GM19035 (cell line): ENCODE results near the gene TSPAN11.
"Not testable (repeated sequence)": the region's sequence is repeated elsewhere in the genome, so short reads cannot be mapped to it uniquely, and the experiment has no call there.

Source experiments
- ATAC-seq: cut with Tn5 transposase; IDR thresholded peaks from one replicate; pipeline ENCODE4 v1.9.1; 2021; ENCODE audit not compliant: unreplicated experiment

TSPAN11 gene, protein sequence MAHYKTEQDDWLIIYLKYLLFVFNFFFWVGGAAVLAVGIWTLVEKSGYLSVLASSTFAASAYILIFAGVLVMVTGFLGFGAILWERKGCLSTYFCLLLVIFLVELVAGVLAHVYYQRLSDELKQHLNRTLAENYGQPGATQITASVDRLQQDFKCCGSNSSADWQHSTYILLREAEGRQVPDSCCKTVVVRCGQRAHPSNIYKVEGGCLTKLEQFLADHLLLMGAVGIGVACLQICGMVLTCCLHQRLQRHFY

GRCh38 chr12:30926243-30927221 lies at the start of gene TSPAN11:
TSPAN11 (plus strand) TSS chr12:30926748; CDS start chr12:30953992, 27,244 bp downstream.
- no peak for ATAC-seq

GRCh38 chr12:30877105-30877875 lies 49.3 kb upstream of the TSPAN11 start:
- no peak for ATAC-seq

DNA sequence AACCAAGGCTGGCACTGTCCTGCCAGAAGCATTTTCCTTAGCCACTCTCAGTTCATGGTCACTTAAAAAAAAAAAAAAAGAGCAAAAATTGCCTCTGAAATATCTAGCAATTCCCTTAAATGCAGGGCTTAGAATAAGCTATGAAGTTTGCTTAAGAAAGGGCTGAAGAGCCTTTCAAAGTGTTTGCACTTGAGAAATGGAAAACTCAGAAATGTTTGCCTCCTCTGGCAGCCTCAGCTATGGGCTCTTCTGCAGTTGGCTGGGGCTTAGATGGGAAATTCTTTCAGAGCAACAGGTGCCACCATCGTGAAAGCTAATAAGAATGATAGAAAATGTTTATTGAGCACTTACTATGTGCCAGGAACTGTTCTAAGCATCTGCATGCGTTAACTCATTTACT lies 48.5 kb upstream of the TSPAN11 start:
- ATAC-seq: no peak

GRCh38 chr12:30880061-30880460 lies 46.5 kb upstream of the TSPAN11 start:
- no peak for ATAC-seq

- ATAC-seq: no peak
Measured at GRCh38 chr12:30880813-30881212, 45.7 kb upstream of the TSPAN11 start.

- ATAC-seq: no peak
Measured at GRCh38 chr12:30882706-30883105, 43.8 kb upstream of the TSPAN11 start.

- ATAC-seq: no peak
Measured at GRCh38 chr12:30884799-30885198, 41.7 kb upstream of the TSPAN11 start.

GRCh38 chr12:30885321-30885720 lies 41.2 kb upstream of the TSPAN11 start:
- no peak for ATAC-seq

DNA sequence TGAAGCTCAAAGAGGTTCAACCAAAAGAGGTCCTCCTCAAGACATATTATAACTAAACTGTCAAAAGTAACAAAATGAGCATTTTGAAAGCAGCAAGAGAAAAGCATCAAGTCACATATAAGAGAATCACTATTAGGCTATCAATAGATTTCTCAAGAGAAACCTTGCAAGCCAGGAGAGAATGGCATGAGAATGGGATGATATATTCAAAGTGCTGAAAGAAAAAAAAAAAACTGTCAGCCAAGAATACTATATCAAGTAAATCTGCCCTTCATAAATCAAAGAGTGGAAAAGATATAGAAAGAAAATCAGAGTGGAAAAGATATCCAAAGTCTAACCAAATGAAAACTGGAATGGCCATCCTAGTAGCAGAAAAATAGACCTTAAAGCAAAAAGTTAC lies 39.3 kb upstream of the TSPAN11 start:
- ATAC-seq: no peak

DNA sequence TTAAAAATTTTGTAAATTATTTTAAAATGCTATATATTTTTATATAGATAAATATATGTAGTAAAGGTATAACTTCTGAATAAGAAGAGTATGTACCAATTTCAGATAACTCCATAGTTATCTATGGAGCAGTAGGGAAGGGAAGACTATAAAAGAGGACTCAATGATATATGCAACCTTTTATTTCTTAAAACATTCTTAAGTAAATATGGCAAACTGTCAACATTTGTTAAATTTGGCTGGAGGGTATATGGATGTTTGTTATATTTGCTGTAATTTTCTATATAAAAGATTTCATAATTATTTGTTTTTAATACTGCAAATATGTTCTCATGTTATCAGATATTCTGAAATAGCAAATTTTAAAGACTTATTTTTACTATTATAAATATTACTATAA lies 38.3 kb upstream of the TSPAN11 start:
- ATAC-seq: no peak

GRCh38 chr12:30894531-30894930 lies 32.0 kb upstream of the TSPAN11 start:
- not testable (repeated sequence) for ATAC-seq

DNA sequence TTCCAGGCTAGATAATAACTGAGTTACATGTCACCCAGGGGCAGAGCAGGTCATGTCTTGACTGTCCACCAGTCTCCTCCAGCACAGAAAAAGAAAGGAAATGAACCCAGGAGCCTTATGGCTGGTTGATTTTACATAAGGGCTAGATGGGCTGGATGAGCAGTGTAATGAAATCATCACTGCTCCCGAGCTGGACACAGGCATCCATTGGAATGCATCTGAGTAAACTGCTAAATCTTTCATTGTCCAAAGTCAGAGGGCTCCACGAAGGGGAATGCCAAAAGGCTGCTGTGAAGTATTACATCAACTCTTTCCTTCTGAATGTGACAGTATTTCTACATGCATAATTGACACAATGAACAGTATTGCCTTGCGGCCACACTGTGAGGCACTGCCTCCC lies 30.1 kb upstream of the TSPAN11 start:
- no peak for ATAC-seq

DNA sequence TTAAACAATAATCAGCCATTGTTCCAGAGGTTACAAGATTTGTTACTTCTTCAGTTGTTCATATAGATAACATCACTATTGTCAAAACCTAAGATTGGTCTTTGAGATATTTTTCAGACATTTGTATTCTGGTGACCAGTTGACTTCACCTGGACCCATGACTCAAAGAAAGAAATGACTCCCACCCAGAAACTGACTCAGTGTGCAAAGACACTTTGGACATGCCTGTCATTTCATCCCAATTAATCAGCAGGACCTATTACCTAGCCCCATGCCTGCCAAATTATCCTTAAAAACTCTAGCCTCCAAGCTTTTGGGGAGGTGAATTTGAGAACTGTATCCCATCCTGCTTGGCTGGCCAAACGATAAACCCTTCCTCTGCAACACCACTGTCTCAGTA lies 27.7 kb upstream of the TSPAN11 start:
- no peak for ATAC-seq

DNA sequence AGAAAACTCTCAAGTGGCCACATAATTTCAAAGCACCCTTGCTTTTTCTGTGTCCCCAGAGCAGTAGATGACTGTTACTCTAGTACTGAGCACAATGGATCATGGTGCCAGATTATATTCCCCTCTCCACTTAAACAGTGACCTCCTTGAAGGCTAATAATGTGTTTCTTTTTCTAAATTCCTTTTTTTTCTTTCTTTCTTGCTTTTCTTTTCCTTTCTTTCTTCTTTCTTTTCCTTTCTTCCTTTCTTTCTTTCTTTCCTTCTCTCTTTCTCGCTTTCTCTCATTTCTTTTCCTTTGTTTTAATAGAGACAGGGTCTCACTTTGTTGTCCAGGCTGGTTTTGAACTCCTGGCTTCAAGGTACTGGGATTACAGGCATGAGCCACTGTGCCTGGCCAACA lies 26.2 kb upstream of the TSPAN11 start:
- no peak for ATAC-seq

- ATAC-seq: no peak
Measured at GRCh38 chr12:30902001-30902400, 24.5 kb upstream of the TSPAN11 start.

DNA sequence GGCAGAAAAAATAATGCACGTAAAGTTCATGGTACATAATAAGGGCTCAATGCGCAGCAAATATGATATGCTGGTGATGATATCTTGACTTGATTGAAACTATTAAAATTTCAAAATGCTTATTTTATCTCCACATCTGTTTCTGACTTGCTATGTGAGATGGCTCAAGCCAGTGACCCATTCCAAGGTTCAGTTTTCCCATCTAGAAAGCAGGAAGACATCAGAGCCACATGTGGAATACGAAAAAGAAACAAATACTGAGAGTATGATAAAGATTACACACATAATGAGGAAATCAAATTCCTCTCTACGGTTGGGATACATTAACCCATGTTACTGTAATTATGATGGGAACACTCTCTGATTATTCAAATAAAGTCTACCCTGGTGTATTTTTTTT lies 24.0 kb upstream of the TSPAN11 start:
- no peak for ATAC-seq

DNA sequence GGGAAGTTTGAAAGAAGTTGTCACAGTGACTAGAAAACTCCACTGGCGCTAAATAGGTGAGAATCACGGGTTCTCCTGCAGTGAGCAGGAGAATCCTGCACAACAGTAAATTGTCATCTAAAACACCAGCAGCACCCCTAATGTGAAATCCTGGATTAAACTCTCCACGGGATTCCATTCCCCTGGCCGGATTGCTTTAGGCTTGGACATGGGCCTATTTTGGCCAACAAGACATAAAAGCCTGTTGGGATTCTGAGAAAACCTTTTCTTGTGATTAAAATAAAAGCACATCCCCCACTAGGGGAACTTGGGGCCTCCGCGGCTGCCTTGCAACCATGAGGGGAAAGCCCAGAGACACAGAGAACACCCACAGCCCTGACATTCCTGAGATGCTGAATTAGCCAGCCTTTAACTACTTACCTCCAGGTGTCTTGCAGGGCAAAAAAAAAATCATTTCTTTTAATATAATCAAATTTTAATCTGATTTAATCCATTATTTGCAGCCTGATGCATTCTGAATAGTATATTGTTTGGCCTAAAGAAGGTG lies 21.0 kb upstream of the TSPAN11 start:
- no peak for ATAC-seq

DNA sequence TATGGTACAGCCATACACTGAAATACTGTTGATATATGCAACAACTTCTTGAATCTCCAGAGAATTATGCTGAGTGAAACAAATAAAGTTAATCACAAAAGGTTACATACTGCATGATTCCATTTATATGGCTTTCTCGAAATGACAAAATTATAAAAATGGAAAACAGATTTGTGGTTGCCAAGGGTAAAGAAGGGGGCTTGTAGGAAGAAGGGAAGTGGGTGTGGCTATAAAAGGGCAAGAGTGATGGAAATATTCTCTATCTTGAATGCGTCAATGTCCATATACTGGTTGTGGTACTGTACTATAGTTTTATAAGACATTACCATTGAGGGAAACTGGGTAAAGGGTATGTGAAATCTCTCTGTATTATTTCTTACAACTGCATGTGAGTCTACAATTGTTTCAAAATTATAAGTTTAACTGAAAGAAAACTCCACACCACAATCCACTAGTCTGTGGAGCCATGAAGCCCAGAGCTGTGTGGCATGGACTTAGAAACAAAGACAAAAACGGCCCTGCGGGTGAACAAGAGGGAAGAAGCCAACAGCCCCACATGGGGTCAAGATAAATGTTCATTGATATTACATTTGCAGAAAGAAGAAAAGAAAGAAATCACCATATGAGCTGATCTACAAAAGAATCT lies 18.3 kb upstream of the TSPAN11 start:
- ATAC-seq: no peak

DNA sequence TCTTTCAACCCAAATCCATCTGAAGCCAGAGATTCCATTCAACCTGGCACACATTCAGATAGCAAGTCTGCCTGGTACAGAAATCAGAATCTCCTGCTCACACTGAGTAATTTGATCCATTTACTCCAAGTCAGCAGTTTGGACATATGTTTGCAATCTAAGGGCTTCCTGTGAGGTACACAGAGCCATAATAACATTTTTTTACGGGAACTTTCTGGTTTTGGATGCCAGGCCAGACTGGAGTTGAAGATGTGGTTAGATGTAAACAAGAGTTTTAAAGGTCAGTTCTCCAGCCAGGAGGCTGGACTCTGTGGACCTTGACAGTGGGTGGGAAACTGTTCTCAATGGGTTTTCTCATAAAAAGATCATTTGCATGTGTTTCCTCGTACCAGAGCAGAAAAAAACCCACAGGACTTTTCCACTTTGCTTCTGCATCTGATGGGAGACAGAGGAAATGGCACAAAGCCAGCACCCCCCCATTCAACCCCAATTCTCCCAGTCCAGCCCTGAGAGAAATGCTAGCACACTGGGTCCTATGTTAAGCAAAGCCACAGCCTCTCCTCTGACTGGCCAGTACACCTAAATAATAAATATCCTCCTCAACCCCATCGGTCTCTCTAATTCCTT lies 17.7 kb upstream of the TSPAN11 start:
- ATAC-seq: no peak

- ATAC-seq: no peak
Measured at GRCh38 chr12:30909349-30910037, 17.1 kb upstream of the TSPAN11 start.
